GM21360 (cell line): ENCODE results near the gene PLD6.

Experiments used
- ATAC-seq: cut with Tn5 transposase; IDR thresholded peaks from one replicate; pipeline ENCODE4 v1.9.1; 2021; ENCODE audit warnings: mild to moderate bottlenecking, moderate library complexity; ENCODE audit not compliant: unreplicated experiment

PLD6 gene

GRCh38 chr17:17227608-17228520 is 21.7 kb upstream of the PLD6 start:
- no peak for ATAC-seq

GRCh38 chr17:17226451-17227265 is 20.5 kb upstream of the PLD6 start:
- ATAC-seq: no peak

GRCh38 chr17:17225901-17226300 is 19.8 kb upstream of the PLD6 start:
- ATAC-seq: no peak

GRCh38 chr17:17224137-17224536 is 18.0 kb upstream of the PLD6 start:
- ATAC-seq: no peak

- no peak for ATAC-seq
These were observed 17.6 kb upstream of the PLD6 start for GRCh38 chr17:17223736-17224135.

GRCh38 chr17:17221329-17221728 is 15.2 kb upstream of the PLD6 start:
- ATAC-seq: no peak

- no peak for ATAC-seq
These were observed 14.4 kb upstream of the PLD6 start for GRCh38 chr17:17220529-17220928.

- ATAC-seq: no peak
These were observed 11.9 kb upstream of the PLD6 start for GRCh38 chr17:17217995-17218394.

GRCh38 chr17:17216776-17217175 is 10.6 kb upstream of the PLD6 start:
- ATAC-seq: no peak

GRCh38 chr17:17216236-17216635 is 10.1 kb upstream of the PLD6 start:
- no peak for ATAC-seq

GRCh38 chr17:17215575-17215974 is 9.4 kb upstream of the PLD6 start:
- no peak for ATAC-seq

GRCh38 chr17:17214646-17215436 is 8.7 kb upstream of the PLD6 start:
- no peak for ATAC-seq

GRCh38 chr17:17213775-17214174 is 7.6 kb upstream of the PLD6 start:
- no peak for ATAC-seq

- no peak for ATAC-seq
These were observed 1.9 kb upstream of the PLD6 start for GRCh38 chr17:17207998-17208397.

GRCh38 chr17:17206913-17207335 is 791 bp upstream of the PLD6 start:
- no peak for ATAC-seq

GRCh38 chr17:17205368-17206123 is 587 bp downstream of the PLD6 start:
- ATAC-seq: peak; percentile 48

GRCh38 chr17:17204635-17205231 is 1.4 kb downstream of the PLD6 start:
- ATAC-seq: no peak

GRCh38 chr17:17204041-17204591 is 2.0 kb downstream of the PLD6 start:
- ATAC-seq: no peak

- ATAC-seq: no peak
These were observed 2.9 kb downstream of the PLD6 start for GRCh38 chr17:17203173-17203730.
